ENCODE measurements around the gene ITIH2. TPM values are rescaled to one million over a fixed set of nuclear protein-coding genes. Genes with fewer than 3 reads are reported as not detected.
"Not testable (repeated sequence)": the region's sequence is repeated elsewhere in the genome, so short reads cannot be mapped to it uniquely, and the experiment has no call there.

Gene ITIH2
- total RNA-seq, 6 experiments from 2014 or later = not detected

GRCh38 chr10:7768417-7768816 lies 65.3 kb downstream of the ITIH2 start:
- no peak for DNase-seq
- TF ChIP-seq CTCF (IDR thresholded peaks at IDR 0.05) = no peak
- Mint-ChIP-seq H3K27me3 (ENCODE audit: insufficient read depth) (no peaks in the 10 kb centered on the region), H3K4me3 (no peak overlapping the region), H3K27ac (no peak overlapping the region), H3K9me3 (no peaks in the 10 kb centered on the region), H3K4me1 (ENCODE audit: low read depth) (peaks cover 8% of the 10 kb centered on the region), H3K36me3 (ENCODE audit: low read depth) (peaks cover 20% of the 10 kb centered on the region)

GRCh38 chr10:7773845-7774801 lies 71.0 kb downstream of the ITIH2 start:
- Mint-ChIP-seq H3K36me3 (ENCODE audit: low read depth) (peaks cover 27% of the 10 kb centered on the region), H3K9me3 (no peaks in the 10 kb centered on the region), H3K27ac (no peak overlapping the region), H3K27me3 (ENCODE audit: insufficient read depth) (no peaks in the 10 kb centered on the region), H3K4me1 (ENCODE audit: low read depth) (no peaks in the 10 kb centered on the region; the same call in 1 of the 2 replicates), H3K4me3 (no peak overlapping the region)
- DNase-seq = no peak
- no peak for TF ChIP-seq CTCF (IDR thresholded peaks at IDR 0.05)

GRCh38 chr10:7776777-7777176 lies 73.7 kb downstream of the ITIH2 start:
- H3K9me3 Mint-ChIP-seq = no peaks in the 10 kb centered on the region
- H3K4me1 Mint-ChIP-seq (ENCODE audit: low read depth) = peaks cover 5% of the 10 kb centered on the region
- H3K4me3 Mint-ChIP-seq = no peak overlapping the region
- no peak overlapping the region for H3K27ac Mint-ChIP-seq
- peaks cover 24% of the 10 kb centered on the region for H3K36me3 Mint-ChIP-seq (ENCODE audit: low read depth)
- H3K27me3 Mint-ChIP-seq (ENCODE audit: insufficient read depth) = no peaks in the 10 kb centered on the region
- TF ChIP-seq CTCF (IDR thresholded peaks at IDR 0.05) = no peak
- no peak for DNase-seq

- H3K4me3 Mint-ChIP-seq; H3K9me3 Mint-ChIP-seq; H3K27ac Mint-ChIP-seq; DNase-seq; H3K27me3 Mint-ChIP-seq (ENCODE audit: insufficient read depth): not testable (repeated sequence)
- Mint-ChIP-seq H3K4me1 (ENCODE audit: low read depth) (peaks cover 14% of the 10 kb centered on the region; the same call in 1 of the 2 replicates), H3K36me3 (ENCODE audit: low read depth) (peaks cover 19% of the 10 kb centered on the region)
Observed at GRCh38 chr10:7782194-7782593, 79.1 kb downstream of the ITIH2 start.

- DNase-seq = no peak
- Mint-ChIP-seq H3K4me1 (ENCODE audit: low read depth) (peaks cover 31% of the 10 kb centered on the region), H3K36me3 (ENCODE audit: low read depth) (peaks cover 14% of the 10 kb centered on the region), H3K27ac (no peak overlapping the region), H3K27me3 (ENCODE audit: insufficient read depth) (no peaks in the 10 kb centered on the region), H3K4me3 (no peak overlapping the region), H3K9me3 (no peaks in the 10 kb centered on the region)
- no peak for TF ChIP-seq CTCF (IDR thresholded peaks at IDR 0.05)
Observed at GRCh38 chr10:7786430-7786829, 83.3 kb downstream of the ITIH2 start.

- Mint-ChIP-seq H3K4me3 (no peak overlapping the region), H3K27ac (no peak overlapping the region), H3K36me3 (ENCODE audit: low read depth) (peaks cover 23% of the 10 kb centered on the region), H3K9me3 (no peaks in the 10 kb centered on the region), H3K4me1 (ENCODE audit: low read depth) (peaks cover 40% of the 10 kb centered on the region), H3K27me3 (ENCODE audit: insufficient read depth) (no peaks in the 10 kb centered on the region)
- DNase-seq = peak; percentile 20
- TF ChIP-seq CTCF (IDR thresholded peaks at IDR 0.05) = no peak
Observed at GRCh38 chr10:7787150-7787856, 84.2 kb downstream of the ITIH2 start.

Measured in HFFc6 (cell line).